Endometrial microvascular endothelial cells (primary cell): ENCODE measurements around the gene ZSWIM5. TPM values are rescaled to one million over a fixed set of nuclear protein-coding genes. Genes with fewer than 3 reads are reported as not detected.
"Not testable (repeated sequence)": the region's sequence is repeated elsewhere in the genome, so short reads cannot be mapped to it uniquely, and the experiment has no call there.

Experiments used
- in situ Hi-C: cut with HindIII; loops from 2 replicates; pipeline ENCODE4 v1.10.0; 2017; ENCODE audit warnings: low sequenced_read_pairs, low pct_unique_long_range_greater_than_20kb; ENCODE audit errors: inconsistent ontology term
- total RNA-seq: library from RNA; depleted of rRNA; stranded (reverse); fragments of >200 nt; gene quantifications from one replicate; pipeline ENCODE4 v1.2.3, GENCODE V29; 2015; ENCODE audit errors: inconsistent ontology term

The ZSWIM5 gene
- total RNA-seq, 1 donor from 2014 or later: 2.1 TPM

GRCh38 chr1:45012639-45013278, 193.6 kb downstream of the ZSWIM5 start:
- in situ Hi-C loops: no loop called here

DNA sequence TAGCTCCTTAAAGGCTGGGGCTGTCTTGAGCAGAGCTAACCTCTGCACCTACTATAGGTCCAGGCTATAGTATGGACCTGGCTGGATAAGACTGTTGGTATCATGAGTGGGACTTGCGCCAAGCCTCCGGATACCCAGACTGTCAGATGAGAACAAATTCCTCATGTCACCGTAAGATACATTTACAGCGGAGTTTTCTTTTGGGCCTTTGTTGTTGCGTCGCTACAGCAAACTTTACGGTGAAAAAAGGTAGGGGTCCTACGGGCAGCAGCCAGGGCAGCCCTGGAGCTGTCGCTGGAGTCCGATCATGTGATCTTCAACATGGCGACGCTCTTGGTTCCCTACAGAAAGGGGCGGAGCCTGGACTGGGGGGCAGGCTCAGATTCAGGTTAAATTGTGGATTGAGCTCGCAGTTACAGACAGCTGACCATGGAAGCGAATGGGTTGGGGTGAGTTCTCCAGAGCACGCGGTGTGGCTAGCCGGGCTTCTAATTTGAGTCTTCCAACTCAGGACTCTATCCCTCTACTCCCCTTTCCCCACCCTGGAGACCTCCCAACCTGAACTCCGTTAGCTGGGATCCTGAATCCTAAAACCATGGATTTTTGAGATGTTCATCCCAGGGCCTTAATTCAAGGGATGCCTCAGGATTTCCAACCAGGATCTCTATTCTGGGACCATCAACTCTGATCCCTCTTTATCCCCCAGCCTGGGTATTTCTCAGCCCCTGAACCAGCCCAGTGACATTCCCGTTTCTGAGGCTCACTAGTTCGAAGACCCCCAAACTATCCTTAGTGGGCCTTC, 194.4 kb downstream of the ZSWIM5 start, which contains the start of gene UROD:
Gene UROD, plus strand, starts transcription at position 418 of the 802 bp plus-strand sequence. Its CDS starts 12 bp downstream, at position 430.
- in situ Hi-C loops: no loop called here

DNA sequence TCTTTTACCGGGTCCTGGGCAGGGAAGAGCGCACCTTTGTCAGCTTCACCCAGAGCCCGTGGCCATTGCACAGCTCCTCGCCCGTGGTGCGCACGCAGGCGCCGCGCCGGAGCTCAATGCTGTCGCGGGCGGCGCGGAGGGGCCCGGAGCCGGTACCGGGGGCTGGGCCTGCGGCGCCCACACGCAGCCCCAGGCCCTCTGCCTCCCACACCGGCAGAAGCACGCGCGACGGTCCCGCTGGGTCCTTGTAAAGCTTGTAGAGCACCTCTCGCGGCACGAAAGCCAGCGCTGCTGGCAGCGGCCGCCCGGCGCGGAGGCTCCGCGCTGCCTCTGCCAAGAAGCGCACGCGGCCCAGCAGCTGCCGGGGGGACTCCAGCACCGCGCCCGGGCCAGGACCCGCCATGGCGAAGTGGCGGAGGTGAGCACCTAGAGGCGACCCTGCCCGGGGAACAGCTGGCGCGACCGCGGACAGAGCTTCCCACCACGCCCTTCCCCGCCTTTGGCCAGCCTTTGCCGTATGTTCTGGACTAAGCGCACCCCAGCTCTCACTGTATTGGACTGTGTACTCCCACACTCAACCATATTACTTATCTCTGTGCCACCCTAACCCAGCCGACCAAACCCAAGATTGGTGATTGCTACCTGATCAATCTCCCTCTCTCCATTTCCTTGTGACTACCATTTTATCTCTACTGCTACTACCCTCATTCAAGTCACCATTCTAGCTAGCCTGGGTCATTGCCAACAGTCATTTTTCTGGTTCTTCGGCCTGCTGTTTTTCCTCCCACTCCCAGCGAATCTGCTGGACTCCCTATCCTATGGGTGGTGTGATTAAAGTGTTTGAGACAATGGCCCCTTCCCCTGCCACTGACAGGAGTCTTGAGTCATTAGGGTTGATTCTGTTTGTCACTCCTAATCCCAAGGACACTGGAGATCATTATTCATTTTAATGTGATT, 195.3 kb downstream of the ZSWIM5 start, which contains the start of gene HECTD3:
Gene HECTD3, minus strand, starts transcription at position 470 of the 957 bp plus-strand sequence. Its CDS starts 67 bp downstream, at position 403.
- in situ Hi-C loops: no loop called here

GRCh38 chr1:45009956-45010854, 196.2 kb downstream of the ZSWIM5 start:
- in situ Hi-C loops: no loop called here

DNA sequence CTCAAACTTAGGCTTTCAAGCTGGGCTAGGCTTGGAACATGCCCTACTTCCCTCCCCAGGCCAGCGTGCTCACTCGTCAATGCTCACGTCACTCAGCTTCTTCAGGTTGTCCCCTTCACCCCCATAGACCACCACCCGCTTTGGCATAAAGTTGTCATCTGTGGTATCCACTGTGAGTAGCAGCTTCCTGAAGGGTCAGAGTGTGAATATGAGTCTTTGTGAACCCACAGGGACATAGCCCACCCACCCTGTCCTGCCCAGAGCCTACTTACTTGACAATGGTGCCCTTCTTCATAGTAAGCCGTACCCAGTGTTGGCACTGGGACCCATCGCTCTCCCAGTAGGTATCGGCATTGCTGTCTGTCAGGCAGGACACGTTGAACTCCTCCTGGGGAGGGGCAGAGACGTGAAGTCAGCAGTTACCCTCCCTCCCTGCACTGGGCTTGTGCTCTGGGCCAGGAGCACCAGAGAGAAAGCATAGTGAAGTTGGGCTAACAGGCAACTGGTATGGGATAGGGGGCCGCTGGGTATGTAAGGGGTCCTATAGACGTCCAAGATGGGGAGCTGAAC, 197.0 kb downstream of the ZSWIM5 start:
- in situ Hi-C loops: no loop called here

GRCh38 chr1:45008516-45008915, 197.9 kb downstream of the ZSWIM5 start:
- in situ Hi-C loops: no loop called here

- in situ Hi-C loops: no loop called here
Measured at GRCh38 chr1:45008076-45008475, 198.3 kb downstream of the ZSWIM5 start.

- in situ Hi-C loops: no loop called here
Measured at GRCh38 chr1:45007311-45007710, 199.1 kb downstream of the ZSWIM5 start.

- in situ Hi-C loops: no loop called here
Measured at GRCh38 chr1:45005761-45006160, 200.6 kb downstream of the ZSWIM5 start.

DNA sequence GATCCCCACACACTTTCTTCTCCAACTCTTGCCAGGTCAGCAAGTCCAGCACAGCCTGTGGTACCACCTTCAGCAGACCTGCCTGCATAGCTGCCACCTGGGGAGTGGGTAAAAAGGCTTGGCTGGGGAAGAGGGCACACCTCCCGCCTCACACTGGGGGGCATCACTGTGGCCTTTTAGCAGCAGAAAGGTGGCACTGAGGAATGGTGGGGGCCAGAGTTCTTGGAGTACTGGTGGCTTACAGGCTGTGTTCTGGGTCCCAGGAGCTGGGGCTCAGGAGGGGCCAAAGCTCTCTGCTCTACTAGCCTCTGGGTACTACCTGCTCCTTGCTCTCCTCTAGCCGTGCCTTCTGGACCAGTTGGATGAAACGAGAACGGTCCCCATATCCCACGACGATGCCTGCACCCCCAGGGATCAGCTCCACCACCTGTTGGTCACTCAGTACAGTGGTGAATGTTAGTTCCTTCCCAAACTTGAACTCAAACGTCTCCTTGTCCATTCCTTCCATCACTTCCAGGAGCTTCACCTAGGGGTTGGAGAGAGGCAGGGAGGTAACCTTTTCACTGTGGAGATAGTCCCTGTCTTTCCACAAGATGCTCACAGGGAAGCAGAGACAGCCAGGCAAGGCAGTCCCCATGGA, 202.0 kb downstream of the ZSWIM5 start:
- in situ Hi-C loops: no loop called here

- in situ Hi-C loops: no loop called here
Measured at GRCh38 chr1:45003741-45004140, 202.7 kb downstream of the ZSWIM5 start.

- in situ Hi-C loops: no loop called here
Measured at GRCh38 chr1:45002650-45003645, 203.5 kb downstream of the ZSWIM5 start.

- in situ Hi-C loops: not testable (repeated sequence)
Measured at GRCh38 chr1:45001576-45001975, 204.8 kb downstream of the ZSWIM5 start.

DNA sequence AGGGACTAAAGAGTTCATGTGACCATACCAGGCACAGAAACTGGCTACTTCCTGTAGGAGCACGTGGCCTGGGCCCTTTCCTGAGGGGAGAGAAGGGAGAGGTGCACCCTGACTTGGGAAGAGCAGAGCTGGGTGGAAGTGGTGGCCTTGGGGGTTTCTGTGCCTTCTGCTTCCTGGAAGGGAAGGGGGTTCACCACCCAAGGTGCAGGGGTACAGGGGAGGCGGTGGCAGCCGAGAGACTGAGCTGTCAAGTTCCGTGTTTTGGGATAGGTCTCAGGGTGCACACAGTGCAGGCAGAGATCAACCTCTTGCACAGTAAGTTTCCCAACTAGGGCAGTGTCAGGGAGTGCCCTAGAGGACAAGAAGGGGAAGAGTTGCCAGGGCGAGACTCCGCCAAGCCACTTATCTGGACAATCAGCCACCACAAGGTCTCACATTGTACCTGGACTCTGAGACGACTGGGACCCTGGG, 205.4 kb downstream of the ZSWIM5 start:
- in situ Hi-C loops: no loop called here

GRCh38 chr1:44999232-44999631, 207.2 kb downstream of the ZSWIM5 start:
- in situ Hi-C loops: no loop called here
